ENCODE data around the gene PATE3. TPM values are rescaled to one million over a fixed set of nuclear protein-coding genes. Genes with fewer than 3 reads are reported as not detected.

The PATE3 gene
- total and polyA plus RNA-seq, 8 donors, result not detected

GRCh38 chr11:125773516-125773915 lies 14.4 kb upstream of the PATE3 start:
- no peak for DNase-seq
- Histone ChIP-seq H3K27me3 (no peaks in the 10 kb centered on the region), H3K36me3 (no peaks in the 10 kb centered on the region), H3K9me3 (no peaks in the 10 kb centered on the region), H3K4me1 (peaks cover 0 to 11% (median 3%) of the 10 kb centered on the region in 4 donors), H3K4me3 (no peak overlapping the region), H3K27ac (no peak overlapping the region)
- no peak for TF ChIP-seq EP300 (IDR thresholded peaks at IDR 0.05)
- TF ChIP-seq POLR2AphosphoS5 (IDR thresholded peaks at IDR 0.05), result no peak
- TF ChIP-seq POLR2A (IDR thresholded peaks at IDR 0.05), result no peak
- 63 to 79% (median 75%) methylated on average over 3 of the region's 3 CpGs for WGBS, 5 donors
- intact Hi-C loops (cut with DNase I; ENCODE audit: low total_unique reads), result no loop called here

DNA sequence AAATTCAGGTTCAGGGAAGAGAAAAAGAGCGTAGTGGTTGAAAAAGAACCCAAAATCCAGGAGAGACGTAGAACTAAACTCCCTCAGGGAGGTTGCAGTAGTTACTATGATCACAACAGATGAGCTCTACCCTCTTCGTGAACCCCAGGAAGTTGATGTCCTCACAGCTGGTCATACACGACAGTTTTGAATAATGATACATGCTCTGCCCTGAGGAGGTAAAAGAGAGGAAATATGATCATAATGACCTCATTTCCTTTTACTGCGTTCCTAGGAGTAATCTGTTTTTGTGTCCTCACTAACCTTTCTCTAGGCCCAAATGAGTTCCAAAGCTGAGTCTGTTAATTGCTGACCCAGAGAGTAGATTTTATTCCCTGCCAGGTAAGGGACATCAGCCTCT lies 10.6 kb upstream of the PATE3 start:
- Histone ChIP-seq H3K4me1 (peaks cover 0 to 11% (median 3%) of the 10 kb centered on the region in 4 donors), H3K36me3 (no peaks in the 10 kb centered on the region), H3K9me3 (no peaks in the 10 kb centered on the region), H3K27me3 (no peaks in the 10 kb centered on the region), H3K27ac (no peak overlapping the region), H3K4me3 (no peak overlapping the region)
- DNase-seq, result no peak
- intact Hi-C loops (cut with DNase I; ENCODE audit: low total_unique reads), result no loop called here
- 54 to 74% (median 67%) methylated on average over 5 of the region's 5 CpGs for WGBS, 5 donors
- no peak for TF ChIP-seq CTCF (IDR thresholded peaks at IDR 0.05)
- TF ChIP-seq EP300 (IDR thresholded peaks at IDR 0.05), result no peak
- TF ChIP-seq POLR2A (IDR thresholded peaks at IDR 0.05), result no peak

DNA sequence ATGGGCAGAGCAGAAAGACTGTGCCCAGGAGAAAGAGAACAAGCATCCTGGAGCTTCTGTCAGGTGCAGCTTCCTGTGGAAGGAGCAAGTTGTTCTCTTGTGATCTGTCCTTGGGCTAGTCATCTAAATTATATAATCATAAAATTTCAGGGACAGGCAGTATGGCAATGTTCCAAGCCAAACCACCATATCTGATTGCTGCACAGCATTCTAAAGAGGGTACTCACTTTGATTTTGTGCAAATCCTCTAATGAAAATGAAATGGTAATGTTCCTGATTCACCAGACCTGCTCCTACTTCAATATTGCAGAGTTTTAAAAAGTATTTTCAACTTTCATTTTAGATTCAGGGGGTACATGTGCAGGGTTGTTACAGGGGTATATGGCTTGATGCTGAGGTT lies 9.2 kb upstream of the PATE3 start, which contains the start of gene PATE2:
PATE2 (minus strand) TSS at position 101 of the 400 bp plus-strand sequence; CDS start at position 46, 55 bp downstream.
- no peaks in the 10 kb centered on the region for H3K27me3 ChIP-seq

GRCh38 chr11:125784678-125785077 lies 3.2 kb upstream of the PATE3 start:
- no peaks in the 10 kb centered on the region for H3K9me3 ChIP-seq
- no peaks in the 10 kb centered on the region for H3K27me3 ChIP-seq
- H3K36me3 ChIP-seq, result no peaks in the 10 kb centered on the region
- TF ChIP-seq EP300 (IDR thresholded peaks at IDR 0.05) (no peak), POLR2AphosphoS5 (IDR thresholded peaks at IDR 0.05) (no peak), CTCF (IDR thresholded peaks at IDR 0.05) (no peak), POLR2A (IDR thresholded peaks at IDR 0.05) (no peak)
- WGBS, 5 donors, result 52 to 66% (median 56%) methylated on average over 2 of the region's 2 CpGs
- H3K27ac ChIP-seq, result no peak overlapping the region
- H3K4me3 ChIP-seq, result no peak overlapping the region
- intact Hi-C loops (cut with DNase I; ENCODE audit: low total_unique reads), result no loop called here
- no peaks in the 10 kb centered on the region for H3K4me1 ChIP-seq
- DNase-seq, result no peak

More for the DNA sequence above, 9.2 kb upstream of the PATE3 start, which contains the start of gene PATE2:
- intact Hi-C loops (cut with DNase I; ENCODE audit: low total_unique reads), result no loop called here
- Histone ChIP-seq H3K27ac (no peak within 1 kb of the TSS), H3K36me3 (no peaks in the 10 kb centered on the region), H3K4me1 (no peaks in the 10 kb centered on the region), H3K4me3 (no peak within 1 kb of the TSS), H3K9me3 (no peaks in the 10 kb centered on the region)
- no peak for TF ChIP-seq CTCF (IDR thresholded peaks at IDR 0.05)
- no peak for TF ChIP-seq POLR2AphosphoS5 (IDR thresholded peaks at IDR 0.05)
- no peak for TF ChIP-seq EP300 (IDR thresholded peaks at IDR 0.05)
- no peak for TF ChIP-seq POLR2A (IDR thresholded peaks at IDR 0.05)
- DNase-seq, result no peak

DNA sequence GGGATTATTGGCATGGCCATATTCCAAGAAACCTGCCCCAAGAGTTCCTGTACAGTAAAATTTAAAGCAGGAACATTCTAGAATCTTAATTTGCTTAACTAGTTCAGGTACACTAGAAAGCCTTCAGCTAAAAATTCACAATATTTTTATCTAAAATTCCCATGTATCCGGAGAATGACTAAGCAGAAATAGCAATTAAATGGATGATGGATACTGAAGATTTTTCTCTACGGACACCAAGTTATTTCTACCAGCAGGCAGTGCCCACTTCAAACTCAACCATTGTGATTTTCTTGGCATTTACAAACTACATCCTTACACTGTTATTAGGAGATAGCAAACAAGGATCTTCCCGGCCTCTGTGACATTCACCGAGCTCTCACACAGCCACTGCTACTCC lies 2.9 kb downstream of the PATE3 start:
- Histone ChIP-seq H3K36me3 (no peaks in the 10 kb centered on the region), H3K9me3 (peaks cover 0 to 25% (median 0%) of the 10 kb centered on the region in 4 donors), H3K4me3 (no peak overlapping the region), H3K4me1 (no peaks in the 10 kb centered on the region), H3K27me3 (no peaks in the 10 kb centered on the region), H3K27ac (no peak overlapping the region)
- WGBS, 5 donors, result 86 to 94% (median 93%) methylated on average over 4 of the region's 4 CpGs
- TF ChIP-seq CTCF (IDR thresholded peaks at IDR 0.05) (no peak), POLR2AphosphoS5 (IDR thresholded peaks at IDR 0.05) (no peak), POLR2A (IDR thresholded peaks at IDR 0.05) (no peak)
- DNase-seq, result no peak
- intact Hi-C loops (cut with DNase I; ENCODE audit: low total_unique reads), result no loop called here

All from stomach (tissue), 9 donors.